HEK293T (cell line): ENCODE results near the gene KRTAP4-11.

Experiments used
- BHLHE40 ChIP-seq: fragments of 450-650 bp; IDR thresholded peaks from 2 replicates; pipeline ENCODE4 v1.6.1; 2016; ENCODE audit warnings: mild to moderate bottlenecking, moderate library complexity, borderline replicate concordance
- ELF4 ChIP-seq: fragments of 450-650 bp; IDR thresholded peaks from 2 replicates; pipeline ENCODE4 v1.6.1; 2017; ENCODE audit warnings: antibody characterized with exemption
- NFRKB ChIP-seq: fragments of 450-650 bp; IDR thresholded peaks from 2 replicates; pipeline ENCODE4 v1.6.1; 2016; ENCODE audit warnings: mild to moderate bottlenecking, moderate library complexity
- SP1 ChIP-seq: fragments of 450-650 bp; IDR thresholded peaks from 2 replicates; pipeline ENCODE4 v1.6.1; 2017
- SUZ12 ChIP-seq: fragments of 450-650 bp; IDR thresholded peaks from 2 replicates; pipeline ENCODE4 v1.6.1; 2016; ENCODE audit warnings: mild to moderate bottlenecking
- TARDBP ChIP-seq: fragments of 450-650 bp; IDR thresholded peaks from 2 replicates; pipeline ENCODE4 v1.6.1; 2016

DNA sequence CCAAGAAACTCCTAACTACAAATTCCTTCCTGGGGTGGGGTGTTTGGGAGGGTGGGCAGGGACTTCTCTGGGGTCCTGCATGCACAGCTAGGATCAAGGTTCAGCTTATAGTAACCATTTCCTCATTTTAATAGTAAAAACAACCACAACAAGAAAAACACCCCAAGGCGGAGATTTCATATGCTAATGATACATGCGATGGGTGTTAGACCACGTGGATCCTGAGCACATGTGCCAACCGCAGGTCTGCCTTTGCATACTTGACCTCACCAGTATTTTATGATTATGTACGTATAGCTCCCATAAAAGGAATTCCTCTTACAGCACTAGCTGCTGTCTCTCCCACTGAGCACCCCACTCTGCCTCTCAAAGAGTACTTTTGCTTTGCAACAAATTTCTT lies 1.9 kb downstream of the KRTAP4-11 start:
- no peak for TF ChIP-seq BHLHE40
- no peak for TF ChIP-seq SUZ12
- no peak for TF ChIP-seq NFRKB
- no peak for TF ChIP-seq TARDBP
- no peak for TF ChIP-seq SP1
- TF ChIP-seq ELF4, result no peak
